Measurements from ENCODE around the gene FBRSL1.

Gene FBRSL1

GRCh38 chr12:132517013-132517739 lies 27.2 kb downstream of the FBRSL1 start:
- Histone ChIP-seq H3K27ac (no peak overlapping the region), H3K4me1 (ENCODE audit: low read depth, poor library complexity, severe bottlenecking) (no peaks in the 10 kb centered on the region), H4K20me1 (ENCODE audit: insufficient read depth) (no peaks in the 10 kb centered on the region), H2AFZ (ENCODE audit: low read depth) (no peak overlapping the region), H3K27me3 (ENCODE audit: insufficient read depth, low read depth) (no peaks in the 10 kb centered on the region), H3K4me3 (IDR thresholded peaks at IDR 0.05; ENCODE audit: insufficient read depth, low read depth, low read length) (no peak overlapping the region), H3K4me2 (no peak overlapping the region), H3K9ac (no peak overlapping the region), H3K79me2 (ENCODE audit: insufficient read depth, low read depth) (no peaks in the 10 kb centered on the region), H3K36me3 (ENCODE audit: insufficient read depth) (no peaks in the 10 kb centered on the region)
- TF ChIP-seq CTCF (conservative IDR thresholded peaks at IDR 0.05; ENCODE audit: low read depth, low read length): no peak

GRCh38 chr12:132517740-132518100 lies 27.8 kb downstream of the FBRSL1 start:
- TF ChIP-seq CTCF (conservative IDR thresholded peaks at IDR 0.05; ENCODE audit: low read depth, low read length): no peak
- H3K4me3 ChIP-seq (IDR thresholded peaks at IDR 0.05; ENCODE audit: insufficient read depth, low read depth, low read length): no peak overlapping the region
- no peaks in the 10 kb centered on the region for H3K36me3 ChIP-seq (ENCODE audit: insufficient read depth)
- H3K4me2 ChIP-seq: no peak overlapping the region
- H2AFZ ChIP-seq (ENCODE audit: low read depth): no peak overlapping the region
- no peaks in the 10 kb centered on the region for H3K79me2 ChIP-seq (ENCODE audit: insufficient read depth, low read depth)
- H3K27ac ChIP-seq: no peak overlapping the region
- no peaks in the 10 kb centered on the region for H3K27me3 ChIP-seq (ENCODE audit: insufficient read depth, low read depth)
- no peaks in the 10 kb centered on the region for H3K4me1 ChIP-seq (ENCODE audit: low read depth, poor library complexity, severe bottlenecking)
- H4K20me1 ChIP-seq (ENCODE audit: insufficient read depth): no peaks in the 10 kb centered on the region
- no peak overlapping the region for H3K9ac ChIP-seq

- no peaks in the 10 kb centered on the region for H3K4me1 ChIP-seq (ENCODE audit: low read depth, poor library complexity, severe bottlenecking)
- no peak overlapping the region for H3K27ac ChIP-seq
- H3K4me3 ChIP-seq (IDR thresholded peaks at IDR 0.05; ENCODE audit: insufficient read depth, low read depth, low read length): no peak overlapping the region
- no peaks in the 10 kb centered on the region for H4K20me1 ChIP-seq (ENCODE audit: insufficient read depth)
- TF ChIP-seq CTCF (conservative IDR thresholded peaks at IDR 0.05; ENCODE audit: low read depth, low read length): no peak
- no peak overlapping the region for H3K9ac ChIP-seq
- H3K27me3 ChIP-seq (ENCODE audit: insufficient read depth, low read depth): no peaks in the 10 kb centered on the region
- no peak overlapping the region for H3K4me2 ChIP-seq
- no peaks in the 10 kb centered on the region for H3K79me2 ChIP-seq (ENCODE audit: insufficient read depth, low read depth)
- H3K36me3 ChIP-seq (ENCODE audit: insufficient read depth): no peaks in the 10 kb centered on the region
- no peak overlapping the region for H2AFZ ChIP-seq (ENCODE audit: low read depth)
Observed at GRCh38 chr12:132518354-132518992, 28.5 kb downstream of the FBRSL1 start.

GRCh38 chr12:132520421-132521199 lies 30.7 kb downstream of the FBRSL1 start:
- no peak for TF ChIP-seq CTCF (conservative IDR thresholded peaks at IDR 0.05; ENCODE audit: low read depth, low read length)
- Histone ChIP-seq H3K79me2 (ENCODE audit: insufficient read depth, low read depth) (no peaks in the 10 kb centered on the region), H3K36me3 (ENCODE audit: insufficient read depth) (no peaks in the 10 kb centered on the region), H3K27ac (no peak overlapping the region), H3K4me3 (IDR thresholded peaks at IDR 0.05; ENCODE audit: insufficient read depth, low read depth, low read length) (no peak overlapping the region), H4K20me1 (ENCODE audit: insufficient read depth) (no peaks in the 10 kb centered on the region), H3K4me2 (no peak overlapping the region), H2AFZ (ENCODE audit: low read depth) (no peak overlapping the region), H3K27me3 (ENCODE audit: insufficient read depth, low read depth) (no peaks in the 10 kb centered on the region), H3K9ac (no peak overlapping the region), H3K4me1 (ENCODE audit: low read depth, poor library complexity, severe bottlenecking) (no peaks in the 10 kb centered on the region)

Measured in KMS-11 (cell line).